GM12874 (cell line): ENCODE results near the gene SMG1.
A peak's percentile ranks its signal among the peaks of the same experiment; 100 is the strongest.

Experiments
- CTCF ChIP-seq: IDR thresholded peaks from 2 replicates; pipeline ENCODE4 v1.5.1; 2011; ENCODE audit warnings: low read depth, mild to moderate bottlenecking, control low read depth, low read length, moderate library complexity; ENCODE audit not compliant: insufficient read depth

Gene SMG1

GRCh38 chr16:18801145-18801972 is 124.8 kb downstream of the SMG1 start, which contains the start of gene ARL6IP1:
ARL6IP1 (minus strand) TSS chr16:18801549; CDS start chr16:18801466, 83 bp downstream.
- peak; percentile 90 for TF ChIP-seq CTCF

GRCh38 chr16:18800775-18801144 is 125.4 kb downstream of the SMG1 start:
- TF ChIP-seq CTCF, result no peak

GRCh38 chr16:18800293-18800692 is 125.9 kb downstream of the SMG1 start:
- TF ChIP-seq CTCF, result no peak

- TF ChIP-seq CTCF, result no peak
These were observed 126.7 kb downstream of the SMG1 start for GRCh38 chr16:18799500-18799899.

DNA sequence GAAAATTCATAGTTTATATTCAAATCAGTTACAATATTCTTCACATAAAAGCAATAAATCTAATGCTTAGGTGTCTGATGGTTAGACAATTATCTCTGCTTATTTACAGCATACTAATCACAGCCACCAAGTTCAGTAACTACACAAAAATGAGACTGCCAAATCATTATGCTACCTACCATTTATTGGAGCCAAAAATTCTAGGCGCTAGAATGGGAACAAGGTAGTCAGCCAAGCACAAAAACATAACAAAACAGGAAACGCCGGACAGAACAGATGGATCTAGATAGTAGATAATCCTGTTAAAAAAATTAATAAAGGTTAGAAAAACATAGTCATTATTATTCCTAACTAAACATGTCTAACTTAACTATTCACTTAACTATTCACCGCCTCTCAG is 128.5 kb downstream of the SMG1 start:
- no peak for TF ChIP-seq CTCF

- no peak for TF ChIP-seq CTCF
These were observed 129.8 kb downstream of the SMG1 start for GRCh38 chr16:18796377-18796776.

- no peak for TF ChIP-seq CTCF
These were observed 133.3 kb downstream of the SMG1 start for GRCh38 chr16:18792836-18793433.
